GM18511 (cell line): Measurements from ENCODE around the gene MFSD12.
"Not testable (repeated sequence)": the region's sequence is repeated elsewhere in the genome, so short reads cannot be mapped to it uniquely, and the experiment has no call there.

Experiments
- ATAC-seq: cut with Tn5 transposase; IDR thresholded peaks from one replicate; pipeline ENCODE4 v1.9.1; 2021; ENCODE audit warnings: mild to moderate bottlenecking, moderate library complexity; ENCODE audit not compliant: unreplicated experiment

MFSD12 gene

GRCh38 chr19:3538965-3539755 lies 18.2 kb downstream of the MFSD12 start, which contains the start of gene TEKTIP1:
TEKTIP1 (plus strand) TSS chr19:3539174; CDS start chr19:3539178, 4 bp downstream.
- no peak for ATAC-seq

- no peak for ATAC-seq
Observed at GRCh38 chr19:3538258-3538929, 19.0 kb downstream of the MFSD12 start.

GRCh38 chr19:3537438-3538240 lies 19.7 kb downstream of the MFSD12 start:
- ATAC-seq, result no peak

- no peak for ATAC-seq
Observed at GRCh38 chr19:3537101-3537437, 20.3 kb downstream of the MFSD12 start.

GRCh38 chr19:3536429-3537100 lies 20.8 kb downstream of the MFSD12 start:
- ATAC-seq, result no peak

DNA sequence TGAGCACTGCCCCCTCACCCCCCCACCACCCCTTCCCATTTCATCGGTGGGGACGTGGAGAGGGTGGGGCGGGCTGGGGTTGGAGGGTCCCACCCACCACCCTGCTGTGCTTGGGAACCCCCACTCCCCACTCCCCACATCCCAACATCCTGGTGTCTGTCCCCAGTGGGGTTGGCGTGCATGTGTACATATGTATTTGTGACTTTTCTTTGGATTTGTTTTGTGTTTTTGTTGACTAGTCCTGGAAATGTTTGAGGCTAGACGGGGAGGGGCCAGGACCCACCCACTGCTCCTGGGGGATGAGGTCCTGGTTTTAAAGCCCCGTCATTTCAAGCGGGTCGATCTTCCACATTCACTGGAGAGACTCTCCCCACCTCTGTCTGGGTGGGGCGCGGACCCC lies 21.4 kb downstream of the MFSD12 start:
- ATAC-seq, result no peak

GRCh38 chr19:3535563-3535965 lies 21.8 kb downstream of the MFSD12 start:
- no peak for ATAC-seq

DNA sequence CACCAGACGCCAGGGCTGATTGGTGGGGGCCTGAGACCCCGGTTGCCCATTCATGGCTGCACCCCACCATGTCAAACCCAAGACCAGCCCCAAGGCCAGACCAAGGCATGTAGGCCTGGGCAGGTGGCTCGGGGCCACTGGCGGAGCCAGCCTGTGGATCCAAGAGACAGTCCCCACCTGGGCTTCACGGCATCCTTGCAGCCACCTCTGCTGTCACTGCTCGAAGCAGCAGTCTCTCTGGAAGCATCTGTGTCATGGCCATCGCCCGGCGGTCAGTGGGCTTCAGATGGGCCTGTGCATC lies 22.2 kb downstream of the MFSD12 start:
- ATAC-seq, result no peak

DNA sequence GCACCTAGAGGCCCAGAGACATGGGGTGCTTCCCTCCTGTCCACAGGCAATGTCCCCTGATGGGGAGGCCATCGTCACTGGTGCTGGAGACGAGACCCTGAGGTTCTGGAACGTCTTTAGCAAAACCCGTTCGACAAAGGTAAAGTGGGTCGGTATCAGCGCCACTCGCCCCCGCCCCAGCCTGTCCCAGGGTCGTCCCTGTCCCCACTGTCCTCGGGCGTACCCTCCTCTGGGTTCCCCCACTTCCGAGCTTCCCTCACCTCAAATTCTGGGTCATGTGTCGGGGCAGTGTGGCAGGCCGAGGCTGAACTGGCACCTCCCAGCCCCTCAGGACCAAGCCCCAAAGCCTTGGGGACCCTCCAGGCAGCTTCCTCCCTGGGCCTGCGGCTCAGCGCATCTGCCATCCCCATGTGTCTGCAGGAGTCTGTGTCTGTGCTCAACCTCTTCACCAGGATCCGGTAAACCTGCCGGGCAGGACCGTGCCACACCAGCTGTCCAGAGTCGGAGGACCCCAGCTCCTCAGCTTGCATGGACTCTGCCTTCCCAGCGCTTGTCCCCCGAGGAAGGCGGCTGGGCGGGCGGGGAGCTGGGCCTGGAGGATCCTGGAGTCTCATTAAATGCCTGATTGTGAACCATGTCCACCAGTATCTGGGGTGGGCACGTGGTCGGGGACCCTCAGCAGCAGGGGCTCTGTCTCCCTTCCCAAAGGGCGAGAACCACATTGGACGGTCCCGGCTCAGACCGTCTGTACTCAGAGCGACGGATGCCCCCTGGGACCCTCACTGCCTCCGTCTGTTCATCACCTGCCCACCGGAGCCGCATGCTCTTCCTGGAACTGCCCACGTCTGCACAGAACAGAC lies 22.8 kb downstream of the MFSD12 start:
- no peak for ATAC-seq

DNA sequence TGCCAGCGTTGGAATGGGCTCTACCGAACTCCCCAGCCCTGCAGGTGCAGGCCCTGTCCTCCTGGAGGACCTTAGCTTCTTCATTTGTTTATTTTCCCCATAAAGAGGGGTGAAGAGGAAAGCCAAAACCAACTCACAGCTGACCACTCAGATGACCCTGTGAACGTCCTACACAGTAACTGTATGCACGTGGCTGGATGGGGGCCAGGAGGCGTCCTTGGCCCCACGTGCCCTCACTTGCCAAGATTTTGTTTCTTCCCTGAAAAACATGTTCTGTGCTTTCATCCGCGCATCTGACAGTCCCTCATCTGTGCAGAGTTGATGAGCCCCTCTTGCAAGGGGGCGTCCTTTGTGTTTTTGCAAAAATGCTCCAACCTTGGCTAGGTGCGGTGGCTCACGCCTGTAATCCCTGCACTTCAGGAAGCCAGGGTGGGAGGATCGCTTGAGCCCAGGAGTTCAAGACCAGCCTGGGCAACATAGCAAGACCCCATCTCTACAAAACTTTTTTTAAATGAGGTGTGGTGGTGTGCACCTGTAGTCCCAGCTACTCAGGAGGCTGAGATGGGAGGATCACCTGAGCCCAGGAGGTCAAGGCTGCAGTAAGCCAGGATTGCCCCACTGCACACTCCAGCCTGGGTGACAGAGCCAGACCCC lies 23.7 kb downstream of the MFSD12 start:
- no peak for ATAC-seq

DNA sequence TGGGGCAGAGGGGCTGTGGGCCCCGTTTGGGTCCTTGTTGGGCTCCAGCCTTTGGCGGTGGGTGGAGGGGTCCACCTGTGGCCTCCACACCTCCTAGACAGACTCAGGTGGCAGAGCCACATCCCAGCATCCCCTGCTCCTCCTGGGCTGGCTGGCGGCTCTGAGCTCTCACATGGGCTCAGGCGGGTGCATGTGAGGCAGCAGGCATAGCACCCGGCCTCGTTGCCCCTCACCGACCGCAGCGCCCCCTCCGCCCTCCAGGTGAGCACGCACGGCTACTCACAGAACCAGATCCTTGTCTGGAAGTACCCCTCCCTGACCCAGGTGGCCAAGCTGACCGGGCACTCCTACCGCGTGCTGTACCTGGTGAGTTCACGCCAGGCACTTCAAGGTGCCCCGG lies 24.4 kb downstream of the MFSD12 start:
- ATAC-seq, result no peak

DNA sequence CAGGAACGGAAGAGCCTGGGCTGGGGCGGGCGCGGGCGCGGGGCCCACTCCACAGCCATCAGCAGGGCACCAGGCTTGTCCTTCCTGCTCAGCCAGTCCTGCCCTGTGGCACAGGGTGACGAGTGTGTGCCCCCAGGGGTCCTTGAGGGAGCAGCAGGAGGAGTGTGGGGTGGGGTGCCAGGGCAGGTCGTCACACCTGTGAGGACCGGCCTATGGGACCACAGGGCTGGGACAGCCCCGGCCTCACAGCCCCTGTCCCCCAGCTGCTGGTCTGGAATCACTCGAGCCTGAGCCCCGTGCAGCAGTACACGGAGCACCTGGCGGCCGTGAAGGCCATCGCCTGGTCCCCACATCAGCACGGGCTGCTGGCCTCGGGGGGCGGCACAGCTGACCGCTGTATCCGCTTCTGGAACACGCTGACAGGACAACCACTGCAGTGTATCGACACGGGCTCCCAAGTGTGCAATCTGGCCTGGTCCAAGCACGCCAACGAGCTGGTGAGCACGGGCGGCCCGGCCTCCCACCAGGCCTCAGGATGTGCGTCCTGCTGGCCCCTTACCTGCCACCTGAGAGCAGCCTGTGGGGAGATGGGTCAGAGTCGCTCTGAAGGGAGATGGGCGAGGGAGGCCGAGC lies 25.1 kb downstream of the MFSD12 start:
- no peak for ATAC-seq

- ATAC-seq, result no peak
Observed at GRCh38 chr19:3531716-3532115, 25.7 kb downstream of the MFSD12 start.

DNA sequence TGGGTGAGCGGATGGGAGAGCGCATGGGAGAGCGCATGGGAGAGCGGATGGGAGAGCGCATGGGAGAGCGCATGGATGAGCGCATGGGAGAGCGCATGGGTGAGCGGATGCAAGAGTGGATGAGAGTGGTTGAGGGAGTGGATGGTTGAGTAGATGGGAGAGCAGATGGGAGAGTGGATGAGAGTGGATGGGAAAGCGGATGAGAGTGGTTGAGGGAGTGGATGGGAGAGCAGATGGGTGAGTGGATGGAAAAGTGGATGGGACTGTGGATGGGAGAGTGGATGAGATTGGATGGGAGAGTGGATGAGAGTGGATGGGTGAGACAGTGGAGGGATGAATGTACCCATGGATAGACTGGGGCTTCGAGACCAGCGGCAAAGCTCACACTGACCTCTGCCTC lies 27.0 kb downstream of the MFSD12 start:
- ATAC-seq, result no peak

GRCh38 chr19:3529299-3529698 lies 28.1 kb downstream of the MFSD12 start:
- not testable (repeated sequence) for ATAC-seq

GRCh38 chr19:3528539-3529211 lies 28.7 kb downstream of the MFSD12 start:
- no peak for ATAC-seq

- ATAC-seq, result no peak
Observed at GRCh38 chr19:3528080-3528479, 29.3 kb downstream of the MFSD12 start.

- ATAC-seq, result no peak
Observed at GRCh38 chr19:3527238-3527910, 30.0 kb downstream of the MFSD12 start.
